Activated T-cell treated with anti-CD3 and anti-CD28 coated beads, Interleukin-2, amount 50 U/mL, for 72 hours (primary cell): Measurements from ENCODE around the gene PMM2. TPM values are rescaled to one million over a fixed set of nuclear protein-coding genes. Genes with fewer than 3 reads are reported as not detected.
A peak's percentile ranks its signal among the peaks of the same experiment; 100 is the strongest.
"Not testable (repeated sequence)": the region's sequence is repeated elsewhere in the genome, so short reads cannot be mapped to it uniquely, and the experiment has no call there.

Experiments used
- ATAC-seq, 2 donors: fragments of 150-1000 bp; cut with Tn5 transposase; replicated peaks in 1 of 2; 2 replicates each; pipeline ENCODE4 v1.10.0; 2021; ENCODE audit warnings: moderate library complexity in 2 of 2, mild to moderate bottlenecking in 1 of 2
- DNase-seq, 2 donors: peaks; one replicate each; pipeline ENCODE4 v3.0.0; 2021 to 2022; ENCODE audit warnings: mixed read lengths in 1 of 2
- H3K27ac Mint-ChIP-seq: one replicate; pipeline ENCODE4 v1.8.0; 2022; ENCODE audit warnings: mild to moderate bottlenecking, moderate library complexity, mixed read lengths
- H3K27me3 Mint-ChIP-seq: one replicate; pipeline ENCODE4 v1.8.0; 2022; ENCODE audit warnings: low read depth, mixed read lengths
- H3K36me3 Mint-ChIP-seq, 2 donors: one replicate each; pipeline ENCODE4 v1.8.0; 2022; ENCODE audit warnings: mixed read lengths in 2 of 2, mild to moderate bottlenecking in 1 of 2; ENCODE audit not compliant: insufficient read depth in 2 of 2
- H3K4me1 Mint-ChIP-seq: one replicate; pipeline ENCODE4 v1.8.0; 2022; ENCODE audit warnings: low read depth, mixed read lengths
- H3K4me3 Mint-ChIP-seq, 2 donors: one replicate each; pipeline ENCODE4 v1.8.0; 2022; ENCODE audit warnings: mild to moderate bottlenecking in 2 of 2, mixed read lengths in 2 of 2, moderate library complexity in 2 of 2
- H3K9me3 Mint-ChIP-seq, 2 donors: one replicate each; pipeline ENCODE4 v1.8.0; 2022; ENCODE audit warnings: mixed read lengths in 2 of 2
- total RNA-seq, 2 donors: library from RNA; stranded (reverse); gene quantifications; one replicate each; pipeline ENCODE4 v1.2.3, GENCODE V29; 2022

The PMM2 gene
- 10 to 100 TPM; 32.8 to 33.7 TPM for total RNA-seq

GRCh38 chr16:8797364-8798173, at the start of gene PMM2, which contains the start of gene TMEM186:
Gene PMM2, plus strand, starts transcription at chr16:8797839. Its CDS starts 44 bp downstream, at chr16:8797883.
Gene TMEM186, minus strand, starts transcription at chr16:8797639. Its CDS starts 25 bp downstream, at chr16:8797614.
- H3K27me3 Mint-ChIP-seq = no peaks in the 10 kb centered on the region
- peaks cover 51% of the 10 kb centered on the region for H3K4me1 Mint-ChIP-seq
- H3K4me3 Mint-ChIP-seq = peak within 1 kb of the TSS; percentile 90 to 95

GRCh38 chr16:8748944-8749343, 48.7 kb upstream of the PMM2 start:
- peak overlapping the region; percentile 15 for H3K27ac Mint-ChIP-seq
- not testable (repeated sequence) for H3K4me1 Mint-ChIP-seq, H3K9me3 Mint-ChIP-seq, H3K36me3 Mint-ChIP-seq, H3K4me3 Mint-ChIP-seq, DNase-seq, ATAC-seq, H3K27me3 Mint-ChIP-seq

More at GRCh38 chr16:8797364-8798173, at the start of gene PMM2, which contains the start of gene TMEM186:
- ATAC-seq (peak; percentile 95), DNase-seq (peak; percentile 94 to 96)
- H3K27ac Mint-ChIP-seq = peak within 1 kb of the TSS; percentile 95
- peaks cover 6 to 16% of the 10 kb centered on the region in 2 donors for H3K36me3 Mint-ChIP-seq
- H3K9me3 Mint-ChIP-seq = no peaks in the 10 kb centered on the region

GRCh38 chr16:8751481-8752311, 45.9 kb upstream of the PMM2 start:
- ATAC-seq = no peak
- H3K9me3 Mint-ChIP-seq = no peaks in the 10 kb centered on the region
- H3K27ac Mint-ChIP-seq = no peak overlapping the region

DNA sequence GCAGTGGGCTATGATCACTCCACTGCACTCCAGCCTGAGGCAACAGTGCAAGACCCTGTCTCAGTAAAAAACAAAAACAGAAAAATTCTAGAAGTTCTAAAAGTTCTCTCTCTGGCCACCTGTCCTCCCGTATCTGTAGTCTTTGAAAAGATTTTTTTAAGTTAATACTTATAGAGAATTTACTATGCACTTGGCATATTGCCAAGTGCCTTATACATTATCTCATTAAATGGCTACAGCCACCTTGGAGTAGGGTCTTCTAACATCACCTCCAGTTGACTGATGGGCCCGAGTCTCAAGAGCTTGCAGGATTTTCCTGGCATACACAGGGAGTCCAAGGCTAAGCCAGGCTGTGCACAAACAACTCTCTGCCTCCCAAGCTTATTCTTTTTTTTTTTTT, 44.9 kb upstream of the PMM2 start:
- Mint-ChIP-seq H3K9me3 (no peaks in the 10 kb centered on the region), H3K4me1 (no peaks in the 10 kb centered on the region), H3K27ac (no peak overlapping the region), H3K27me3 (no peaks in the 10 kb centered on the region), H3K36me3 (no peaks in the 10 kb centered on the region), H3K4me3 (no peak overlapping the region)
- no peak for DNase-seq
- ATAC-seq = no peak

More at GRCh38 chr16:8751481-8752311, 45.9 kb upstream of the PMM2 start:
- Mint-ChIP-seq H3K36me3 (no peaks in the 10 kb centered on the region), H3K4me1 (no peaks in the 10 kb centered on the region), H3K4me3 (no peak overlapping the region), H3K27me3 (no peaks in the 10 kb centered on the region)
- DNase-seq = no peak

DNA sequence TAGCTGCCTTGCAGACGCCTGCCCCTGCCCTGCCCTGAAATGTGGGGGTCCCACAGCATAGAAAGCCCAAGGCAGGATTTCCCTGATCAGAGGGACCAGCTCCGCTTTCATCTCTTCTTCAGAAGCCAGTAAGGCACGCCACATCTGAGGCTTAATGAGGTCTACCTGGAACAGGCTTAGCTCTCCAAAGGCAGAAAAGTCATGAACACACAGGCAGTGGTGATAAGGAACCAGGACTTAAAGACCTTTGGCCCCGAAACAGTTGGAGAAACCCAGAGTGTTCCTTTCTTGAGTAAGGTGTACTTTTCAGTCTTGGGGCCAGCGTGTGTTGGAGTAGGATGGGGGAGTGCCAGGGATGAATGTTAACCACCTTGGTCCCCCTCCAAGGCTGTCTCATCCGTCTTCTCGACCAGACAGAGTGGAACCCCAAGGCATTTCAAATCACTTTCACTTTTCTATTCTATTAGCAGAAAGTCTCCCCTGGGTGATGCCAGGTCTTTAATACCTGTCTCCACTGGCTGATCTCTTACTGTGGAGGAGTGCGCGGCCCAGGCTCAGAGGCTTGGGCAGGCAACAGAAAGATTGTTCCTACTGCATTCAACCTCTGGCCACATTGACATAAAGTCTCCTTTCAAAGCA, 44.1 kb upstream of the PMM2 start:
- ATAC-seq (no peak), DNase-seq (no peak)
- Mint-ChIP-seq H3K27me3 (no peaks in the 10 kb centered on the region), H3K4me3 (no peak overlapping the region), H3K4me1 (no peaks in the 10 kb centered on the region), H3K36me3 (no peaks in the 10 kb centered on the region), H3K9me3 (no peaks in the 10 kb centered on the region), H3K27ac (no peak overlapping the region)

DNA sequence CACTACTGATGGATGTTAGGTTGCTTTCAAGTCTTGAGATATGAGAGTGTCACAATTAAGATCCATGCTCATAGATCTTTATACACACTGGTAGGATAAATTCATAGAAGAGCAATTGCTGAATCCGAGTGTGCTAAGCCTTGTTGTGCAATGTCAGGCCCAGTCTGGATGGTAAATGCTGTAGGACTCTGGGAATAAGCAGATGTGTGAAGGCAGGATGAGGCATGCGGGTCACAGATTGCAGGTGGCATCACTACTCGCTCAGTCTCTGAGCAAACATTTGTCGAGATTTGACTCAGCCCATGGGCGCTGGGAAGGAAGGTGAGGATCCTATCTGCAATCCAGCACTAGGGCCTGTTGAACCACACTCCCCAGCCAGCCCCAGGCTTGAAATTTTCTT, 40.9 kb upstream of the PMM2 start:
- H3K36me3 Mint-ChIP-seq = peaks cover 0 to 2% of the 10 kb centered on the region in 2 donors
- H3K27ac Mint-ChIP-seq = no peak overlapping the region
- H3K27me3 Mint-ChIP-seq = no peaks in the 10 kb centered on the region
- ATAC-seq (no peak), DNase-seq (no peak)
- H3K9me3 Mint-ChIP-seq = no peaks in the 10 kb centered on the region
- H3K4me3 Mint-ChIP-seq = no peak overlapping the region
- no peaks in the 10 kb centered on the region for H3K4me1 Mint-ChIP-seq

DNA sequence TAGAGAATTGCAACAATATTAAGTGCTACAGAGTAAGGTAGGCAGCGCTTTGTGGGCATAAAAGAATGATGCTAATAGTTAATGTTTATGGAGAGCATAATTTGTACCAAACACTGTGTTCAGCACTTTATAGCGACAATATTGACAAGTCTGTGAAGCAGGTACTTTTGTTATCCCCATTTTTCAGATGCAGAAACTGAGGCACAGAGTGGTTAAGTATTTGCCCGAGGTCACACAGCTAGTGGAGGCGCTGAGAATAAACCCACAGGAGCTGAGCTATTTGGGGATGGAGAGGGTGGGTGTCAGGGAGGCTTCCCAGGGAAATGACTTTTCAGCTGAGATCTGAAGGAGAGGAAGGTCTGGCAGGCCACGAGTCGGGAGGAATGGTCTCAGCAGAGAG, 39.6 kb upstream of the PMM2 start:
- no peak for DNase-seq
- Mint-ChIP-seq H3K27ac (no peak overlapping the region), H3K4me1 (no peaks in the 10 kb centered on the region)

DNA sequence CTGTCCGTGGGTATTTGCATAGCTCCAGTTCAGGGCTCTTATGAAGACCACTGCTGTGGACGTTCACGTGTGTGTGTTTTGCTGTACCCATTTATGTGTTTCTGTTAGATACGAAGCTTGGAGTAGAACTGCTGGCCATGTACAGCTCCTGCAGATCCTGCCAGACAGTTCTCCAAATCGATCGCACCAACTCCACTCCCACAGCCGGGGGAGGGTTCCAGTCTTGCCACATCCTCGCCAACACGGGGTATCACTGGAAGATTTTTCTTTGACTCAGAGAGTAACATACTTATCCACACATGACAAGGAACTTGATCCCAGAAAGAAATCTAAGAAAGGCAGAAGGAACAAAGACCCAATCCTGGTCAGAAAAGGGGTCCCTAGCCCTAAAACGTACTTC, 37.6 kb upstream of the PMM2 start:
- Mint-ChIP-seq H3K9me3 (no peaks in the 10 kb centered on the region), H3K36me3 (peaks cover 0 to 2% of the 10 kb centered on the region in 2 donors), H3K27ac (no peak overlapping the region), H3K4me3 (no peak overlapping the region), H3K27me3 (no peaks in the 10 kb centered on the region), H3K4me1 (no peaks in the 10 kb centered on the region)
- no peak for DNase-seq
- no peak for ATAC-seq

More for the DNA sequence above, 39.6 kb upstream of the PMM2 start:
- ATAC-seq = no peak
- Mint-ChIP-seq H3K4me3 (no peak overlapping the region), H3K9me3 (no peaks in the 10 kb centered on the region), H3K27me3 (no peaks in the 10 kb centered on the region), H3K36me3 (peaks cover 0 to 2% of the 10 kb centered on the region in 2 donors)

DNA sequence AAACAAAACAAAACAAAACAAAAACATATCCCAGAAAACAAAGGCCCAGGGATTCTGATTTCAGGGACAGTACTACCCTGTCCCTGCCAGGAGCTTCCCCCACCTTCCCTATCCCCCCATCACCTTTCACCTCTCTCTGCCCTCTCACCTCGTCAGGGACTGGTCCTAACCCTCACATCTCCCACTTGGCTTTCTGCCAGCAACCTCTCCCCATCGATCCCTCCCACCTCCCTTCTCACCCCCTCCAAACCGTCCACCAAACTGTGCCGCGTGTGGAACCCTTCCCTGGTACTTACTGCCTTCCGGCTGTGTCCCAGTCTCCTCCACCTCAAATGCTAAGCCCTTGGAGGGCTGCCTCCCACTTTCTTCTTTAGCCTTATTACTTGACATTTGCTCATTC, 36.6 kb upstream of the PMM2 start:
- peaks cover 0 to 2% of the 10 kb centered on the region in 2 donors for H3K36me3 Mint-ChIP-seq
- H3K4me1 Mint-ChIP-seq = no peaks in the 10 kb centered on the region
- no peaks in the 10 kb centered on the region for H3K27me3 Mint-ChIP-seq
- no peaks in the 10 kb centered on the region for H3K9me3 Mint-ChIP-seq
- H3K4me3 Mint-ChIP-seq = no peak overlapping the region
- no peak for ATAC-seq
- no peak for DNase-seq
- H3K27ac Mint-ChIP-seq = no peak overlapping the region

DNA sequence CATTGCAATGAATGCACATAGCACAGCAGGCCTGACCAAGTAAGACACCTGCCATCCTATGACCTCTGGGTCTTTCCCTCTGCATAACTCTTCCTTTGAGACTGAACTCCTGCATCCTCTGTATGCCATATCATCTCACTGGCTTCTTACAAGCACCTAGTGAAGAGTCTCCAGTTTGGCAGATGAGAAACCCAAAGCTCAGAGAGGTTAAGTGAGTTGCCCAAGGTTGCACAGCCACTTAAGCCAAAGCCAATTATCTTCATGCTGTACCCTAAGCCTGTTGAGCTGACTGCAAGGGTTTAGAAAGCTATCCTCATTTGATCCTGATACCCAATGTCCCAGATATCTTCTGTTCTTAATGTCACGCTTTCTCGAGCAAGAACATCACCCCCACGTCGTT, 35.4 kb upstream of the PMM2 start:
- H3K4me1 Mint-ChIP-seq = no peaks in the 10 kb centered on the region
- no peaks in the 10 kb centered on the region for H3K27me3 Mint-ChIP-seq
- H3K27ac Mint-ChIP-seq = no peak overlapping the region
- DNase-seq (no peak), ATAC-seq (no peak)
- no peak overlapping the region for H3K4me3 Mint-ChIP-seq
- H3K9me3 Mint-ChIP-seq = no peaks in the 10 kb centered on the region
- H3K36me3 Mint-ChIP-seq = peaks cover 0 to 2% of the 10 kb centered on the region in 2 donors

DNA sequence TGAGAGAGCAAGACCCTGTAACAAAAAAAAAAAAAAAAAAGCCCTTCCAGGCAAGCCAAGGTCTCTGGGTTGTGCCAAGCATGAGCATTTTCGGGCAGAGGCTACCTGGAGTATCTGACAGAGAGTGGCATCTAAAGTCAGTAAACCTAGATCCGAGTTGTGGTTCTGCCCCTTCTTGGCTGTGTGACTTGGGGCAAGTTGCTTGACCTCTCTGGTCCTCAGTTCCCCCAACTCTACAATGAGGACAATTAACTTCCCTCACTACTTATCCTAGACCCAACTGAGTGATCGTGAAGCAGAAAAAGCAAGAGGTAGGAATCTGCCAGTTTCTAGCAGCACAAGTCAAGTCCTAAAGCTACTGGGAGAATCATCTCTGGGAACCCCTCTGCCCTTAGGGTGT, 34.6 kb upstream of the PMM2 start:
- H3K36me3 Mint-ChIP-seq = peaks cover 0 to 2% of the 10 kb centered on the region in 2 donors
- H3K27ac Mint-ChIP-seq = no peak overlapping the region
- DNase-seq (no peak), ATAC-seq (no peak)
- no peaks in the 10 kb centered on the region for H3K27me3 Mint-ChIP-seq
- H3K9me3 Mint-ChIP-seq = no peaks in the 10 kb centered on the region
- no peaks in the 10 kb centered on the region for H3K4me1 Mint-ChIP-seq
- no peak overlapping the region for H3K4me3 Mint-ChIP-seq

DNA sequence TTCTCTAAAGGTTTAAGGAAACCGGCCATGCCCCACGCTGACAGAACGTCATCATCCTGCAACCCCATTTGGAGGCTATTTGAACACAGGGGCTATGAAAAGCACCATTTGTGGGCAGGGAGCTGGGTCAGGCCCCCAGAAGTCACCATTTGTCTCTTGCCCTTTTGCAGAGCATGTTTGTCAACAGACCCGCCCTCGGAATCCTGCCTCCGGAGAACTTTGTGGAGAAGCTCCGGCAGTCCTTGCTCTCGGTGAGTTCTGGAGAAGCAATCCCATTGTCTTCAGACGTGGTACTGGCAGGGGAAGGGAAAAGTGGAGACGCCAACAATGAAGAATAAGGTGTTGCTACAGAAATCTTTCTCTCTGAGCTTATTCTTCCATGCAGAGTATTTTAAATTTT, 33.7 kb upstream of the PMM2 start:
- Mint-ChIP-seq H3K27me3 (no peaks in the 10 kb centered on the region), H3K36me3 (peaks cover 0 to 2% of the 10 kb centered on the region in 2 donors), H3K4me1 (no peaks in the 10 kb centered on the region), H3K4me3 (no peak overlapping the region), H3K27ac (no peak overlapping the region), H3K9me3 (no peaks in the 10 kb centered on the region)
- DNase-seq (no peak), ATAC-seq (no peak)
